NCI-H69 (cell line): Measurements from ENCODE around the gene PALLD.

ENCODE experiments used
- DNase-seq: peaks from one replicate; lab custom pipeline; 2025; lab: John Stamatoyannopoulos, UW

PALLD gene

GRCh38 chr4:168972596-168972995 lies 475.7 kb downstream of the PALLD start:
- DNase-seq = no peak
